ENCODE results near the gene NVL.

GRCh38 chr1:224252479-224252878, 77.5 kb downstream of the NVL start:
- TF ChIP-seq EZH2phosphoT487 (IDR thresholded peaks at IDR 0.05; ENCODE audit: borderline replicate concordance, low read depth) (no peak), REST (IDR thresholded peaks at IDR 0.05; ENCODE audit: low read depth, low read length) (no peak), CTCF (IDR thresholded peaks at IDR 0.05) (no peak), GABPA (IDR thresholded peaks at IDR 0.05; ENCODE audit: low read depth) (no peak), ZBTB33 (IDR thresholded peaks at IDR 0.05; ENCODE audit: borderline replicate concordance, low read depth) (no peak), SIN3A (IDR thresholded peaks at IDR 0.05; ENCODE audit: borderline replicate concordance, low read depth, low read length) (no peak), MXI1 (IDR thresholded peaks at IDR 0.05; ENCODE audit: low read depth, low read length) (no peak), SMC3 (IDR thresholded peaks at IDR 0.05; ENCODE audit: low read depth, low read length) (no peak), POLR2AphosphoS5 (IDR thresholded peaks at IDR 0.05; ENCODE audit: low read depth, low read length) (no peak), TAF1 (IDR thresholded peaks at IDR 0.05; ENCODE audit: borderline replicate concordance, low read depth, low read length) (no peak), RAD21 (IDR thresholded peaks at IDR 0.05; ENCODE audit: low read length) (no peak), CHD2 (IDR thresholded peaks at IDR 0.05; ENCODE audit: low read length, partially characterized antibody) (no peak)

All from SK-N-SH (cell line).